ENCODE data around the gene HCAR3. TPM values are rescaled to one million over a fixed set of nuclear protein-coding genes. Genes with fewer than 3 reads are reported as not detected.

The HCAR3 gene
- total and polyA plus RNA-seq, 2 of the 13 experiments (the other 11 are each of a cell fraction or from before 2014, with no cell fraction given) = 0.11 to 12.8 TPM

DNA sequence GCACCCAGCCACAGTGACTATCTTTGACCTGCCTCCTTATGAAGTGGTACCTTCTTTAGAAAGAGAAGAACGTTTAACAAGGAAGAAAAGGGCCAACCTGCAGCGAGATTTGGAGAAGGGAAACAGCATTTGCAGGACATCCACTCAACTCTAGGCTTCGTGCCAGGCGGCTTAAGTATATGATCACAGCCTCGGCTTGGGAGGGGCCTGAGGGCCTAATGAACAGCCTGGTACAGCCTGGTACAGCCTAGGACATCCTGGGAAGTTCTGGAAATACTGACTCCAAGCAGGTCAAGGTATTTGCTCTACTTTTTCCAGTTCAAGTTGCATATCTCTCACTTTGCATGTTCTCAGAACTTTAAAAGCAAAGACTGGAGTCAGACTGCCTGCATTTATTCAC lies 29.5 kb downstream of the HCAR3 start (continued):
- TF ChIP-seq, protein P1, sequence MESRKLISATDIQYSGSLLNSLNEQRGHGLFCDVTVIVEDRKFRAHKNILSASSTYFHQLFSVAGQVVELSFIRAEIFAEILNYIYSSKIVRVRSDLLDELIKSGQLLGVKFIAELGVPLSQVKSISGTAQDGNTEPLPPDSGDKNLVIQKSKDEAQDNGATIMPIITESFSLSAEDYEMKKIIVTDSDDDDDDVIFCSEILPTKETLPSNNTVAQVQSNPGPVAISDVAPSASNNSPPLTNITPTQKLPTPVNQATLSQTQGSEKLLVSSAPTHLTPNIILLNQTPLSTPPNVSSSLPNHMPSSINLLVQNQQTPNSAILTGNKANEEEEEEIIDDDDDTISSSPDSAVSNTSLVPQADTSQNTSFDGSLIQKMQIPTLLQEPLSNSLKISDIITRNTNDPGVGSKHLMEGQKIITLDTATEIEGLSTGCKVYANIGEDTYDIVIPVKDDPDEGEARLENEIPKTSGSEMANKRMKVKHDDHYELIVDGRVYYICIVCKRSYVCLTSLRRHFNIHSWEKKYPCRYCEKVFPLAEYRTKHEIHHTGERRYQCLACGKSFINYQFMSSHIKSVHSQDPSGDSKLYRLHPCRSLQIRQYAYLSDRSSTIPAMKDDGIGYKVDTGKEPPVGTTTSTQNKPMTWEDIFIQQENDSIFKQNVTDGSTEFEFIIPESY (CRISPR knock-in tag; IDR thresholded peaks at IDR 0.05) = no peak

DNA sequence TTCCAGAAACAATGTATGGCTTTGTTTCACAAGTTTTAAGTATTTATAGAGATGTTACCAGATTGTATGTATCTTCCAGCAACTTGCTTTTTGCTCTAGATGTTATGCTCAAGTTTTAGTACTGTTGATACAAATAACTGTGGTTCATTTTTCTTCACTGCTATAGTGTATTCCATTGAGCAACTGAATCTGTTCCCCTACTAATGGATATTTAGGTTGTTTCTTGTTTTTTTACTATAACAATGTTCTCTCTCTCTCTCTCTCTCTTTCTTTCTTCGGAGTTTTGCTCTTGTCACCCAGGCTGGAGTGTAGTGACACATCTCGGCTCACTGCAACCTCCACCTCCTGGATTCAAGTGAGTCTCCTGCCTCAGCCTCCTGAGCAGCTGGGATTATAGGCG lies 30.1 kb downstream of the HCAR3 start:
- no peak for TF ChIP-seq PAWR (CRISPR knock-in tag; IDR thresholded peaks at IDR 0.05; ENCODE audit: borderline replicate concordance)
- no peak for TF ChIP-seq HNF4A (CRISPR knock-in tag; IDR thresholded peaks at IDR 0.05)
- TF ChIP-seq, protein P2, sequence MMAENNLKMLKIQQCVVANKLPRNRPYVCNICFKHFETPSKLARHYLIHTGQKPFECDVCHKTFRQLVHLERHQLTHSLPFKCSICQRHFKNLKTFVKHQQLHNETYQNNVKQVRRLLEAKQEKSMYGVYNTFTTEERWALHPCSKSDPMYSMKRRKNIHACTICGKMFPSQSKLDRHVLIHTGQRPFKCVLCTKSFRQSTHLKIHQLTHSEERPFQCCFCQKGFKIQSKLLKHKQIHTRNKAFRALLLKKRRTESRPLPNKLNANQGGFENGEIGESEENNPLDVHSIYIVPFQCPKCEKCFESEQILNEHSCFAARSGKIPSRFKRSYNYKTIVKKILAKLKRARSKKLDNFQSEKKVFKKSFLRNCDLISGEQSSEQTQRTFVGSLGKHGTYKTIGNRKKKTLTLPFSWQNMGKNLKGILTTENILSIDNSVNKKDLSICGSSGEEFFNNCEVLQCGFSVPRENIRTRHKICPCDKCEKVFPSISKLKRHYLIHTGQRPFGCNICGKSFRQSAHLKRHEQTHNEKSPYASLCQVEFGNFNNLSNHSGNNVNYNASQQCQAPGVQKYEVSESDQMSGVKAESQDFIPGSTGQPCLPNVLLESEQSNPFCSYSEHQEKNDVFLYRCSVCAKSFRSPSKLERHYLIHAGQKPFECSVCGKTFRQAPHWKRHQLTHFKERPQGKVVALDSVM (CRISPR knock-in tag; IDR thresholded peaks at IDR 0.05) = peak; percentile 56; the same call in 1 of the 2 replicates
- TF ChIP-seq KDM6A (CRISPR knock-in tag; IDR thresholded peaks at IDR 0.05; ENCODE audit: low read depth) = no peak
- no peak overlapping the region for H3K4me2 ChIP-seq (ENCODE audit: low read depth, low read length)
- 32% methylated on average over 3 of the region's 3 CpGs for WGBS (ENCODE audit: low lambda C conversion rate)
- no peak overlapping the region for H3K9ac ChIP-seq (ENCODE audit: insufficient read depth, low read depth, low read length)
- no peaks in the 10 kb centered on the region; a peak in 1 of 5 replicates for H3K27me3 ChIP-seq (ENCODE audit: control insufficient read depth in 1 of 2, insufficient read depth in 2 of 2, low read length in 2 of 2)
- no peak overlapping the region for H2AFZ ChIP-seq (ENCODE audit: low read length)
- no peaks in the 10 kb centered on the region for H4K20me1 ChIP-seq (ENCODE audit: insufficient read depth, low read length)
- H3K27ac ChIP-seq (ENCODE audit: extremely low read length, insufficient read depth, low read length) = no peak overlapping the region
- POLR2A ChIA-PET = no interaction called here
- no TSS peak for BruUV-seq (replicated peaks)
- FAIRE-seq (no peak), ATAC-seq (no peak), DNase-seq (ENCODE audit: low spot score) (no peak)
- H3K36me3 ChIP-seq (replicated peaks in 1 of 2; ENCODE audit: control insufficient read depth in 1 of 2, insufficient read depth in 2 of 2, low read length in 2 of 2) = no peaks in the 10 kb centered on the region
- in situ Hi-C loops (cut with HindIII; ENCODE audit: extremely low pct_ligation_motif_present, low pct_unique_long_range_greater_than_20kb) = no loop called here
- H3K79me2 ChIP-seq (ENCODE audit: insufficient read depth, low read length) = no peaks in the 10 kb centered on the region
- intact Hi-C loops (cut with micrococcal nuclease; ENCODE audit: unreplicated experiment) = no loop called here
- peaks cover 55% of the 10 kb centered on the region for H3K4me1 ChIP-seq (ENCODE audit: insufficient read depth, low read length)
- CTCF ChIA-PET (ENCODE audit: low intra/inter-chr PET ratio, low total read pairs) = no interaction called here
- no peaks in the 10 kb centered on the region for H3K9me3 ChIP-seq (ENCODE audit: low read length)
- no peak overlapping the region for H3K4me3 ChIP-seq (replicated peaks in 1 of 3; ENCODE audit: insufficient read depth in 1 of 3, low read depth in 2 of 3, low read length in 3 of 3)
